Endothelial cell (in vitro differentiated cells): ENCODE results near the gene SECISBP2L. TPM values are rescaled to one million over a fixed set of nuclear protein-coding genes. Genes with fewer than 3 reads are reported as not detected.

Experiments used
- DNase-seq: peaks from one replicate; pipeline ENCODE4 v3.0.0; 2021; ENCODE audit warnings: low spot score
- H3K27ac Mint-ChIP-seq: one replicate; pipeline ENCODE4 v1.8.0; 2021; ENCODE audit warnings: mixed read lengths, inconsistent platforms; ENCODE audit not compliant: unreplicated experiment
- H3K27me3 Mint-ChIP-seq: one replicate; pipeline ENCODE4 v1.8.0; 2021; ENCODE audit warnings: mild to moderate bottlenecking, moderate library complexity, mixed read lengths, inconsistent platforms; ENCODE audit not compliant: unreplicated experiment
- H3K36me3 Mint-ChIP-seq: one replicate; pipeline ENCODE4 v1.8.0; 2021; ENCODE audit warnings: mild to moderate bottlenecking, low read depth, mixed read lengths, inconsistent platforms; ENCODE audit not compliant: unreplicated experiment
- H3K4me1 Mint-ChIP-seq: one replicate; pipeline ENCODE4 v1.8.0; 2021; ENCODE audit warnings: mild to moderate bottlenecking, mixed read lengths, inconsistent platforms; ENCODE audit not compliant: unreplicated experiment
- H3K4me3 Mint-ChIP-seq: one replicate; pipeline ENCODE4 v1.8.0; 2021; ENCODE audit warnings: mild to moderate bottlenecking, mixed read lengths, inconsistent platforms; ENCODE audit not compliant: unreplicated experiment
- H3K9me3 Mint-ChIP-seq: one replicate; pipeline ENCODE4 v1.8.0; 2021; ENCODE audit warnings: mixed read lengths, inconsistent platforms; ENCODE audit not compliant: unreplicated experiment
- long read RNA-seq: library from polyadenylated mRNA; unstranded; transcript quantifications from one replicate; pipeline ENCODE4 v2.0.0, GENCODE V29; 2020; ENCODE audit not compliant: unreplicated experiment
- total RNA-seq: library from RNA; stranded (reverse); fragmentation: NEBNext Ultra II Directional; extraction: Animal tissue kit (Norgen Biotek cat#: 25700); gene quantifications from one replicate; pipeline ENCODE4 v1.2.1, GENCODE V29; 2021; ENCODE audit not compliant: unreplicated experiment
- TF ChIP-seq, protein P1 (sequence below): fragments of 200-600 bp; sonication (generic); IDR thresholded peaks from one replicate; pipeline ENCODE4 v1.5.0; 2021; ENCODE audit warnings: antibody characterized with exemption; ENCODE audit not compliant: unreplicated experiment

SECISBP2L gene, protein sequence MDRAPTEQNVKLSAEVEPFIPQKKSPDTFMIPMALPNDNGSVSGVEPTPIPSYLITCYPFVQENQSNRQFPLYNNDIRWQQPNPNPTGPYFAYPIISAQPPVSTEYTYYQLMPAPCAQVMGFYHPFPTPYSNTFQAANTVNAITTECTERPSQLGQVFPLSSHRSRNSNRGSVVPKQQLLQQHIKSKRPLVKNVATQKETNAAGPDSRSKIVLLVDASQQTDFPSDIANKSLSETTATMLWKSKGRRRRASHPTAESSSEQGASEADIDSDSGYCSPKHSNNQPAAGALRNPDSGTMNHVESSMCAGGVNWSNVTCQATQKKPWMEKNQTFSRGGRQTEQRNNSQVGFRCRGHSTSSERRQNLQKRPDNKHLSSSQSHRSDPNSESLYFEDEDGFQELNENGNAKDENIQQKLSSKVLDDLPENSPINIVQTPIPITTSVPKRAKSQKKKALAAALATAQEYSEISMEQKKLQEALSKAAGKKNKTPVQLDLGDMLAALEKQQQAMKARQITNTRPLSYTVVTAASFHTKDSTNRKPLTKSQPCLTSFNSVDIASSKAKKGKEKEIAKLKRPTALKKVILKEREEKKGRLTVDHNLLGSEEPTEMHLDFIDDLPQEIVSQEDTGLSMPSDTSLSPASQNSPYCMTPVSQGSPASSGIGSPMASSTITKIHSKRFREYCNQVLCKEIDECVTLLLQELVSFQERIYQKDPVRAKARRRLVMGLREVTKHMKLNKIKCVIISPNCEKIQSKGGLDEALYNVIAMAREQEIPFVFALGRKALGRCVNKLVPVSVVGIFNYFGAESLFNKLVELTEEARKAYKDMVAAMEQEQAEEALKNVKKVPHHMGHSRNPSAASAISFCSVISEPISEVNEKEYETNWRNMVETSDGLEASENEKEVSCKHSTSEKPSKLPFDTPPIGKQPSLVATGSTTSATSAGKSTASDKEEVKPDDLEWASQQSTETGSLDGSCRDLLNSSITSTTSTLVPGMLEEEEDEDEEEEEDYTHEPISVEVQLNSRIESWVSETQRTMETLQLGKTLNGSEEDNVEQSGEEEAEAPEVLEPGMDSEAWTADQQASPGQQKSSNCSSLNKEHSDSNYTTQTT
- 44.3 TPM for total RNA-seq
- long read RNA-seq, partial matches to known transcripts: 7 of 7 reads
- long read RNA-seq, other reads (novel, unspliced or antisense): 0 of 7 reads

DNA sequence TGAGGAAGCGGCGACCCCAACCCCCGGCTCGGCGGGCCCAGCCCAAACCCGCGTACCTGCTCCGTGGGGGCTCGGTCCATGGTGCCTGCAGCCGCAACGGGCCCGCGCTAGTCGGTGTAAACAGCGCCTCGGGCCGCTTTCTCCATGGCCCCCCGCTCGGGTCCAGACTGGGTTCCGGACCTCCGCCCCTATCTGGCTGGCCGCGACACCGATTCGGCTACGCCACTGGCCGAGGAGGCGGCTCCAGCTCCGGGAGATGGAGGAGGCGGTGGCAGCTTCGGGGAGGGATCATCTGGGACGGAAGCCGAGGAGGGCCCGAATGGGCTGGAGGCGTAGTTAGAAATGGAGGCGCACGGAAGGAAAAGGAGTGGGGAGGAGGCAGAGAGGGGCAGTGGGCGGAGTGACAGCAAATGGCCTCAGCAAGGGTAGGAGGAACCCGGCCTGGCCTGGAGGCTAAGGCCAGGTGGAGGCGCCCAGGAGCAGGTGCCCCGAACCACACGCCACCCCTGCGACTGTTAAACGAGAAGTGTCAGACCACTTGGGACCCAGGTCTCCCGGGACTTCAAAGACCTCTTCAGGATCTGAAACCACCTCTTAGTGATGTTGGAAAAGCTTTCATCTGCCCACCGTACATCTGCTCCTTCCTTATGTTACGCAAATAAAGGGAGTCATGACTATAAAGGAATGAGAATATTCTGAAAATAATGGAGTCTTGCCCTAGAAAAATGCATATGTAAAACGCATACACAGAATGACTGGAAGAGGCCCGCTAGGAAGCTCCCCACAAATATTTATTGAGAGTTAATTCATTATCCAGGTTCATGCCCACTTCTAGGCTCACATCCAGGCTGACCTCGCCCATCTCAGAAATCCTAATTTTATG lies at the start of gene SECISBP2L:
SECISBP2L (minus strand) TSS at position 227 of the 883 bp plus-strand sequence; CDS start at position 80, 147 bp downstream.
- Mint-ChIP-seq H3K36me3 (no peaks in the 10 kb centered on the region), H3K27me3 (no peaks in the 10 kb centered on the region), H3K4me3 (peak within 1 kb of the TSS; percentile 91), H3K4me1 (peaks cover 11% of the 10 kb centered on the region), H3K9me3 (no peaks in the 10 kb centered on the region), H3K27ac (peak within 1 kb of the TSS; percentile 17)
- TF ChIP-seq, protein P1, sequence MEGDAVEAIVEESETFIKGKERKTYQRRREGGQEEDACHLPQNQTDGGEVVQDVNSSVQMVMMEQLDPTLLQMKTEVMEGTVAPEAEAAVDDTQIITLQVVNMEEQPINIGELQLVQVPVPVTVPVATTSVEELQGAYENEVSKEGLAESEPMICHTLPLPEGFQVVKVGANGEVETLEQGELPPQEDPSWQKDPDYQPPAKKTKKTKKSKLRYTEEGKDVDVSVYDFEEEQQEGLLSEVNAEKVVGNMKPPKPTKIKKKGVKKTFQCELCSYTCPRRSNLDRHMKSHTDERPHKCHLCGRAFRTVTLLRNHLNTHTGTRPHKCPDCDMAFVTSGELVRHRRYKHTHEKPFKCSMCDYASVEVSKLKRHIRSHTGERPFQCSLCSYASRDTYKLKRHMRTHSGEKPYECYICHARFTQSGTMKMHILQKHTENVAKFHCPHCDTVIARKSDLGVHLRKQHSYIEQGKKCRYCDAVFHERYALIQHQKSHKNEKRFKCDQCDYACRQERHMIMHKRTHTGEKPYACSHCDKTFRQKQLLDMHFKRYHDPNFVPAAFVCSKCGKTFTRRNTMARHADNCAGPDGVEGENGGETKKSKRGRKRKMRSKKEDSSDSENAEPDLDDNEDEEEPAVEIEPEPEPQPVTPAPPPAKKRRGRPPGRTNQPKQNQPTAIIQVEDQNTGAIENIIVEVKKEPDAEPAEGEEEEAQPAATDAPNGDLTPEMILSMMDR: no peak
- peak; percentile 94 for DNase-seq

DNA sequence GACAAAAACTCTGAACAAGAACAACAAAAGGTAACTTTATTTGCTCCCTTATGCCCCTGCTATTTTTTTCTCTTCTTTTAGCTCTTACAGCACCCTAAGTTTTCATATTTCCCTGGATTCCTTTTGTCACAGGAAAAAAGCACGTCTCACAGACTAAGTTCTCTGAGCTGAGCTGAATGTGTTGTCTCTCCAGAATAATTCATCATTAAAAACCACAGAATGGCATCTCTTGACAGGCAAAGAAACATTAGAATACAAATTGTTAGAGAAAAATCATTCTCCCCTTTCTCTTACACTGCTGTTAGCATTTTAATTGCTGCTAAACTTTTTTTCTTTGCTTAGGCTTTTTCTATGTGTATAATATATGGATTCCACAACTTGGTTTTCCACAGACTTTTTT lies 48.7 kb upstream of the SECISBP2L start:
- TF ChIP-seq, protein P1: no peak
- no peaks in the 10 kb centered on the region for H3K27me3 Mint-ChIP-seq
- no peak overlapping the region for H3K4me3 Mint-ChIP-seq
- no peaks in the 10 kb centered on the region for H3K36me3 Mint-ChIP-seq
- no peaks in the 10 kb centered on the region for H3K9me3 Mint-ChIP-seq
- H3K4me1 Mint-ChIP-seq: no peaks in the 10 kb centered on the region
- H3K27ac Mint-ChIP-seq: no peak overlapping the region
- DNase-seq: no peak

DNA sequence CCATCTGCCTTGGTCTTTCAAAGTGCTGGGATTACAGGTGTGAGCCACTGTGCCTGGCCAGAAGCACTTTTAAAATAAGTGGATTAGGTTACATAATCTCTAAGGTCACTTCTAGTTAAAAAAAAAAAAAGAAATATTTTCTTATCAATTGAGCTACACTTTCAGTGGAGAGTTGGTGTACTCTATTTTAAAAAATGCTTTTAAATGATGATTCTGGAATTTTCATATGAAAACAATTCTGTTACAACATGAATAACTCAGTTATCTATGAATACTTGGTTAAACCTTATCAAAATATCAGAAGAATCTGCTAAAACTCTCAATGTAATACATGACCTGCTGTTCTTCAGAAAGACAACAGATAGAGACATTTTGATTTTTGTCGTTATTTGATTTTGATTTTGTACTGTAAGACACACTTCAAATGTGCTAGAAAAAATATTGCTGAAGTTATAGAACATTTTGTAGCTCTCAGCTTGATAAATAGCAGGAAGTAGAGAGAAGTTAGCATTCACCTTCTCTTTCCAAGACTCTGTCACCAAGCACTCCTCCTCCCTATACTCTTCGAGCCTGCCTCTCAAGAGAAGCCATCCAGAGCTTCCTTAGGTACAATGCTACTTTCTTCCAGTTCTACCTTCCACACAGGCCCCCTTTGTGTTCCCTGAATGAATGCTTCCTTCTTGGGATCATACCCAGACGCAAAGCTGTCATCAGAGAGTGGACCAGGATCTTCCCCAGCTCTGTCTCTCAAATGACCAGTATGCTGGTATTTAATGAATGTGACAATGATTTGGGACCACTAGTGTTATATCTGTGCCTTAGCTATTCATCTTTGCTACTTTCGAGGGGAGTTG lies 47.2 kb upstream of the SECISBP2L start:
- H3K4me1 Mint-ChIP-seq: no peaks in the 10 kb centered on the region
- H3K4me3 Mint-ChIP-seq: no peak overlapping the region
- TF ChIP-seq, protein P1: no peak
- no peak for DNase-seq
- no peaks in the 10 kb centered on the region for H3K27me3 Mint-ChIP-seq
- H3K27ac Mint-ChIP-seq: no peak overlapping the region
- H3K9me3 Mint-ChIP-seq: no peaks in the 10 kb centered on the region
- H3K36me3 Mint-ChIP-seq: no peaks in the 10 kb centered on the region

DNA sequence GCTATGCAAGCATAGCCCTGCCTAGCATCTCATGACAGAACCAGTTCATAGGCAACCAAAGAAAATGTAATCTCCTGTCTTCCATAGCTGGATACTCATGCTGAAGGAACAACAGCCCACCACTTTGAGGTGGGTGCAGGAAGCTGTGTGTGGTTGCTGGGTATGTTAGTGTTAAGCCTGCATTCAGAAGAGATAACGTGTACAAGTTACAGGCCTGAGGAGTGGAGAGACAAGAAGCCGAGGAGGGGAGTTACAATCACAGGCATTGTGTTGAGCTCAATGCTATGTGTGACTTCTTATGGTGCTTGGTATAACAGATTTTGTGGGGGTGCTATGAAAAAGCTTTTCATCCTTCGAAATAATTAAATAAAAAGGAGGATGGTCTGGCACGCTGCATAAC lies 42.8 kb upstream of the SECISBP2L start:
- Mint-ChIP-seq H3K27me3 (no peaks in the 10 kb centered on the region), H3K9me3 (no peaks in the 10 kb centered on the region), H3K4me3 (no peak overlapping the region), H3K4me1 (no peaks in the 10 kb centered on the region), H3K27ac (no peak overlapping the region), H3K36me3 (no peaks in the 10 kb centered on the region)
- DNase-seq: no peak
- TF ChIP-seq, protein P1: no peak
